Dermis blood vessel endothelial cell (primary cell): Measurements from ENCODE around the gene OR13J1. TPM values are rescaled to one million over a fixed set of nuclear protein-coding genes. Genes with fewer than 3 reads are reported as not detected.
"Not testable (repeated sequence)": the region's sequence is repeated elsewhere in the genome, so short reads cannot be mapped to it uniquely, and the experiment has no call there.

Experiments
- DNase-seq: peaks from one replicate; pipeline ENCODE4 v3.0.0; 2010
- total RNA-seq: library from RNA; depleted of rRNA; stranded (reverse); fragments of >200 nt; gene quantifications from 2 replicates; pipeline ENCODE4 v1.2.3, GENCODE V29; 2014

Gene OR13J1
- total RNA-seq: not detected in 2 replicates

GRCh38 chr9:35870351-35870923 is at the start of gene OR13J1:
Gene OR13J1 (minus strand): TSS chr9:35870401. CDS start chr9:35870401, 0 bp downstream.
- no peak for DNase-seq

GRCh38 chr9:35919212-35920008 is 49.2 kb upstream of the OR13J1 start:
- DNase-seq: peak; percentile 37

GRCh38 chr9:35918780-35919179 is 48.6 kb upstream of the OR13J1 start:
- DNase-seq: no peak

GRCh38 chr9:35917261-35917660 is 47.1 kb upstream of the OR13J1 start:
- no peak for DNase-seq

GRCh38 chr9:35915681-35916294 is 45.6 kb upstream of the OR13J1 start:
- DNase-seq: no peak

GRCh38 chr9:35914301-35914807 is 44.2 kb upstream of the OR13J1 start:
- DNase-seq: peak; percentile 56

GRCh38 chr9:35913429-35913828 is 43.2 kb upstream of the OR13J1 start:
- not testable (repeated sequence) for DNase-seq

- no peak for DNase-seq
Observed at GRCh38 chr9:35912791-35913400, 42.7 kb upstream of the OR13J1 start.

GRCh38 chr9:35911690-35912089 is 41.5 kb upstream of the OR13J1 start:
- no peak for DNase-seq

GRCh38 chr9:35910613-35911359 is 40.6 kb upstream of the OR13J1 start:
- peak; percentile 91 for DNase-seq

GRCh38 chr9:35909687-35910612 is 39.7 kb upstream of the OR13J1 start:
- peak; percentile 41 for DNase-seq

- DNase-seq: peak; percentile 74
Observed at GRCh38 chr9:35909274-35909673, 39.1 kb upstream of the OR13J1 start, which contains the start of gene SPAAR. Gene SPAAR (plus strand): TSS chr9:35909490. CDS start chr9:35910464, 974 bp downstream.

GRCh38 chr9:35908504-35909125 is 38.4 kb upstream of the OR13J1 start:
- peak; percentile 41 for DNase-seq

- DNase-seq: peak; percentile 96
Observed at GRCh38 chr9:35907711-35908503, 37.7 kb upstream of the OR13J1 start.

GRCh38 chr9:35906923-35907699 is 36.9 kb upstream of the OR13J1 start:
- DNase-seq: peak; percentile 48

GRCh38 chr9:35905912-35906679 is 35.9 kb upstream of the OR13J1 start, which contains the start of gene HRCT1:
Gene HRCT1 (plus strand): TSS chr9:35906202. CDS start chr9:35906288, 86 bp downstream.
- DNase-seq: peak; percentile 91

GRCh38 chr9:35905051-35905781 is 35.0 kb upstream of the OR13J1 start:
- DNase-seq: no peak
